HUDEP-2 (cell line): ENCODE data around the gene CSNK2B.

Experiments used
- DNase-seq, 76 experiments: peaks; one replicate each; lab custom pipeline; 2025; ENCODE audit not compliant: unreplicated experiment in 76 of 76; lab: John Stamatoyannopoulos, UW

The CSNK2B gene

DNA sequence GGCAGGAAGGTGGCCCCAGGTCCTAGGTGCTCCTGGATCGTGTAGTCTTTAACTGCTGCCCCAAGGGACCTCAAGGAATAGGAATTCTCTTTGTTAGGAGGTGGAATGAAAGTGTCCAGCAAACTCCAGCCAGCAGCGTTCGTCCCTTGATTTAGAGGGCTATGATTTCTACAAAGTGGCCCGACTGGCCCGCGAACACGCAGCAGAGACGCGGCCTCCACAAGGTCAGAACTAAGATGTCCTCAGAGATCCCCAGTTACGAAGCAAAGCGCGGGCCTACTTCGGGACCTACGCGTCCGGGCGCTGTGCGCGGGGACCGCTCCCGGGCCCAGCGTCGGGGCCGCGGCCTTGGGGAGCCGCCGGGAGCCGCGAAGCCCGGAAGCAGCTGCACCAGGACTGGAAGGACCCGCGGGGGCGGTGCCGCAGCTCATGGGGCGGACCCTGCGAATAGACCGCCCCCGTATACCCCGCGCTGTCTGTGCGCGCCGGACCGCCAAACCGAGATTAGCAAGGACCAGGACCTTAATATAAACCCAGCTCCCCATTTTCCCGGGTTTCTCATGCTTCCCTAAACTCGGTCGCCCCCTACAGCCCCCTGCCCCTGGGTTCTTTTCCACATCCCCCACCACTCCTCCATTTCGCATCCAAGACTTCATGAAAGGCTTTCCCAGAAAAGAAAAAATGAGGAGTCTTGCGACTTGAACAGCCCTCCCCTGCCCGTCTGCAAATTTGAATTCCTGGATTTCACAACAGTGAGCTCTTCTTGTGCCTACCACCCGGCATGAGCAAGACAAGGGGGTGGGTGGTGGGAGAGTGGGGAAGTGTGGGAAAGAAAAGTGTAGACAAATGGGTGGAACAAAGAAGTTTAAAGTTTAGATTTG lies 5.3 kb upstream of the CSNK2B start, which contains the start of gene C6orf47:
Gene C6orf47 (minus strand): TSS at position 398 of the 881 bp plus-strand sequence. CDS start 831 bp downstream, outside the sequence.
- DNase-seq: peak in 73 of 76 experiments; percentile 22 to 90 (median 78)

DNA sequence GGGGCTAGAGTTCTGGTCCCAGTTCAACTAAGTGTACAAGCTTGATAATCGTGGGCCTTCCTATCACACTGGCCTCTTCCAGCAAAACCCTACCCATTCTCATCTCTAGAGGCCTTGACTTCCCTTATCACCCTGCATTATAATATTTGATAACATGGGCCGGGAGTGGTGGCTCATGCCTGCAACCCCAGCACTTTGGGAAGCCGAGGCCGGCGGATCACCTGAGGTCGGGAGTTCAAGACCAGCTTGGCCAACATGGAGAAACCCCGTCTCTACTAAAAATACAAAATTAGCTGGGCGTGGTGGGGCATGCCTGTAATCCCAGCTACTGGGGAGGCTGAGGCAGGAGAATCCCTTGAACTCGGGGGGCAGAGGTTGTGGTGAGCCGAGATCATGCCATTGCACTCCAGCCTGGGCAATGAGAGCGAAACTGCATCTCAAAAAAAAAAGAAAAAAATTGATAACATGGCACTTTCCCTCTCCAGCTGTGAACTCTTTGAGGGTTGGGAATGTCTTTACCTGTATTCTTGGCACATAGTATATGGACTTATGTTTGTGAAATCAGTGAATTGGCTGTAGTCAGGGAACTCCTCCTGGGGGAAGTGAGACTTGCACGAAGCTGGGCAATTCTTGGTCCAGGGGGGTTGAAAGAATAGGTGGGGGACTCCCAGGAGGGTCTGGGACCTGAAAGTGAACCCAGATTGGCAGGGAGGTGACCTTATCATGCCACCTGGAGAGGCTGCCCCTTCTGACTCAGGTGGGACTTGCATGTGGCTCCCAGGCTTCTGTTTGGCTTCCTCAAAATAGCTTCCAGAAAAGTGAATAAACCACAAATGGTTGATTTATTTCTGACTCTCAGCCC lies 4.4 kb upstream of the CSNK2B start:
- DNase-seq: peak in 13 of 76 experiments; percentile 14 to 52 (median 25)

DNA sequence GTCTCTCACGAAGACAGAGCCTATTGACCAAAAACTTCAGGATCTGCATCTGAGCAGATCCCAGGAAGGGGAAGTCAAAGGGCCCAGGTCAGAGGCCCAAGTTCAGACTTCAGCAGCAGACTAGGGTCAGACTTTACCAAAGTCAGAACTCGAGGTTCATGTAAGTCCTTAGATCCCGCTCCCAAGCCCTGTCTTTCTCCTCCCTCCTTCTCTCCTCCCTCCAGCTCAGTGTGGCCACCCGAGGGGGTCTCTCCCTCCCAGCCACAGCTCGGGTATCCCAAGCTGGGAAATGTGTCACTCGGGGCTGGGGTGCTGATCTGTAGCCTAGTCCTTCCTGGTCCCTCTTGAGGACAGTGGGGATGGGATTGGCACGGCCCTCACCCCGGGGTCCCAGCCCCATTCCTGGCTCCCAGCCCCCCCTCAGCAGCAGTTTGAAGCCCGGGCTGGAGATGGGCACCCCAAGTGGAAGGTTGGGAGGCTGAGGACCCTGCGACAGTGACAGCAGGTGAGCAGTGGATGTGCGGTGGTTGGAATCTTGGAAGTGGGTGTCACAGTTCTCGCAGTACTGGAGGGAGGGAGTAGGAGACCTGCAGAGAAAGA lies 3.7 kb upstream of the CSNK2B start:
- DNase-seq: no peak

DNA sequence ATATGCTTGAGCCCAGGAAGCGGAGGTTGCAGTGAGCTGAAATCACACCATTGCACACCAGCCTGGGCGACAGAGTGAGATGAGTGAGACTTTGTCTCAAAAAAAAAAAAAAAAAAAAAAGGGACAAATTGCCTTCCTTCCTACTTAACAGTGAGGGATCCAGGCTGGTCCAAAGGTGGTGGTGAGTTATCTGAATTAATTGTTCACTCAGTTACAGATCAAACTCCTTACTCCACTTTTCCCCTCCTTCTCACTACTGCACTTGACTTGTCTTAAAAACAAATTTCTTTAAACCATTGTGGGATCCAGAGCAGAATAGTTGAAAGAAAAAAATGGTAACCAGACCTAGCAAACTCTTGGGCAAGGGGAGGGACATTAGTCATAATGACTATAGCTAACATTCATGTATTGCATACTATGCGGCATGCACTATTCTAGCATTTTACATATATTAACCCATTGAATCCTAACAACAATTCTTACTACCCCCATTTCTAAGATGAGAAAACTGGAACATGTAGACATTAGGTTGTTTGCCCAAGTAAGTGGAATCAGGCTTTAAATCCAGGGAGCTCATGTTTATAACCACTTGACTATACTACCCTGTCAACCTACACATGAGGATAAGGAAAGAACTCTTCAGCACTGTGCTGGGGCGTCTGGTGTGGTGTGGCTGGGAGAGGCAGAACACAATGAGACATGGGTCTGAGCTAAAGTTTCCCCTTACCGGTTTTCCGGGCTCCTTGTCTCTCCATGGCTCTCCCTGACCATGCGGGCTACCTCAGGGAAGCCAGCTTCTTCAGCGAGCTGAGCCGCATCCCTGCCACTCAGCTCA lies 2.5 kb upstream of the CSNK2B start:
- no peak for DNase-seq

DNA sequence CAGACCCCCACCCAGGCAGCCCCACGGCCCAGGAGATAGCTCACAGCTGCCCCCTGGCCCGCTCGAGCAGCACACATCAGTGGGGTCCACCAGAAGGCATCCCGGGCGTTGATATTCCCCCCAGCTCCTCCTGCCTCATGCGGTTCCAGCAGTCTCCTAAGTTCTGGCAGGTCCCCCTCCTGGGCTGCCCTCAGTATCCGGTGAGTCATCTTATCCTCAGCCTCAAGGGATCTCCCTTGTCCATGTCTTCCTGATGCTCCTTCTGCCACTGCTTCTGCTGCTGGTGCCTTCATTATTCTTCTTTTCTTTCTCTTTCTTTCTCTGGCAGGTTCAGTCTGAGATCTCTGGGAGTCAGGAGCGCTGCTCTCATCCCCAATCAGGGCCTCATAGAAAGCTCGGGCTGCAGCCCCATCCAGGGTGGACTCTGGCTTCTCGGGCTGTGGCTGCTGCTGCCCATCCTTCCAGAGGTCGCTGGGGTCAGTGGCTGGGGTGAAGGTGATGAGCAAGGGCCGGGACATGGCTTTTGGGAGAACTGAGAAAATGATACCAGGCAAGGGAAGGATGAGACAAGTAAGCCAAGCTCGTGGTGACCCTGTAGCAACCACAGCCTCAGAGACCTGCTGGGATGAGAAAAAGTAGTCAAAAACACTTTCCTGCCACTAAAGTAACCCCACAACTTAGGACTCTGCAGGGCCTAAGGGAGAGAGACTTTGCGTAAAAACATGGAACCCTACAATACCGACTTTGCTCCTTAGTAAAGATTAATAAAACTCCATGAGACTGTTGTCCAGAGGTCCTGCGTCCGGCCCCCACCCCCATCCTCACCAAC lies 1.7 kb upstream of the CSNK2B start:
- DNase-seq: no peak

DNA sequence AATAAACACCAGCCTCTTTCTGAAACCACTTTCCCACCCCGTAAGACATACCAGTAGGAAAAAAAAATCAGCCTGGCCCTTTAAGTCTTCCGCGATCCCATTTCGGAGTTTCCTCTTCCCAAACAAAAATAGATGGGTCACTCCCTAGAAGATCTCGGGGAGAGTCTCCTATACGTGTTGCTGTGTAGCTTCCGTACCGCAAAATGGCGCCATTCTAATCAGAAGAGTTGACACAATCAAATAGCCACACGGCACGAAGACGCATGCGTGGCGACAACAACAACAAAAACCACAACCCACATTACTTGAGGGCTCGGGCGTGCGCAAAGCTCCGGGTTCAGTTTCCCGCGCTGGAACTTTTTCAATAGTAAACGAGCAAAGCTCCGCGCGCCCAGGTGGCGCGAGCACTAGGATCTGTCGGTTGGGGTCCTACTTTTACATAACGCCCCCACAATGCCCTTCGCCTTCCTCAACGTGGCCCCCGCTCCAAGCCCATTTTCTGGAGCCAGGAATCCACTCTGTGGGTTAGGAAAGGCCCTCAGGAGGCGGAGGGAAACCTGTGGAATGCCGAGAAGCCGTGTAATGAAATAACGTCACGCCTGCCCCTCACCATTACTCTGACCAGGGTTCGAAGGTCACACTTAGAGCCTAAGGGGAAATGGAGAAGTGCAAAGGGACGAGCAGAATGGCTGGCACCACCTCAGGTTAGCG lies 935 bp upstream of the CSNK2B start, which contains the start of gene GPANK1:
Gene GPANK1 (minus strand): TSS at position 208 of the 711 bp plus-strand sequence. CDS start 519 bp downstream, outside the sequence.
- DNase-seq: peak in 74 of 76 experiments; percentile 74 to 97 (median 92)

DNA sequence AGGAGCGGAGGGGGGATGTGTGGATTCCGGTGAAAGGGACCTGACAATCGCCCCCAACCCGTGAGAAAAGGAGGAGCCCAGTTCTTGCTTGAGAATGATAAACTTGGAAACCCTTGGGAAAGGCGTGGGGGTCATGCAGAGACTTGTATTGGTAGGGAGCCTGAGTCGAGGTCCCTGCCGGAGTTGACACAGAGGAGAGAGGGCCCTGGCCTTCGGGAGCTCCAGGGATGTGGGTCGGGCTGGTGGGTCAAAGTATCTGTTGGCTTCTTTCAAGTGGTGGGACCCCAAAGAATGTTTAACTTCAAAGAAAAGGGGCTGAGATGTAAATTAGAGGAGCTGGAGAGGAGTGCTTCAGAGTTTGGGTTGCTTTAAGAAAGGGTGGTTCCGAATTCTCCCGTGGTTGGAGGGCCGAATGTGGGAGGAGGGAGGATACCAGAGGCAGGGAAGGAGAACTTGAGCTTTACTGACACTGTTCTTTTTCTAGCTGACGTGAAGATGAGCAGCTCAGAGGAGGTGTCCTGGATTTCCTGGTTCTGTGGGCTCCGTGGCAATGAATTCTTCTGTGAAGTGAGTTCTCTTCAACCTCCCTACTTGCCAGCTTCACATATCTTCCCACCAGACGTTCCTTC lies 571 bp downstream of the CSNK2B start:
- peak in 7 of 76 experiments; percentile 14 to 48 (median 25) for DNase-seq

DNA sequence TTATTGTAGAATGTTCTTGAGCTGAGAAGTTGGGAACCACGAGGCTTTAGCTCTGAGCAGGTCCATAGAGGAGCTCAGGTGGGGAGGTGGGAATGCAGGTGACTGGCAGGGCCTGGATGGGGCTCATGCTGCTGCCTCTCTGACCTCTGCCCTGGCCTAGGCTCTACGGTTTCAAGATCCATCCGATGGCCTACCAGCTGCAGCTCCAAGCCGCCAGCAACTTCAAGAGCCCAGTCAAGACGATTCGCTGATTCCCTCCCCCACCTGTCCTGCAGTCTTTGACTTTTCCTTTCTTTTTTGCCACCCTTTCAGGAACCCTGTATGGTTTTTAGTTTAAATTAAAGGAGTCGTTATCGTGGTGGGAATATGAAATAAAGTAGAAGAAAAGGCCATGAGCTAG lies 3.8 kb downstream of the CSNK2B start, which contains the start of gene LY6G5B:
Gene LY6G5B (plus strand): TSS at position 301 of the 400 bp plus-strand sequence. CDS start 975 bp downstream, outside the sequence.
- no peak for DNase-seq

DNA sequence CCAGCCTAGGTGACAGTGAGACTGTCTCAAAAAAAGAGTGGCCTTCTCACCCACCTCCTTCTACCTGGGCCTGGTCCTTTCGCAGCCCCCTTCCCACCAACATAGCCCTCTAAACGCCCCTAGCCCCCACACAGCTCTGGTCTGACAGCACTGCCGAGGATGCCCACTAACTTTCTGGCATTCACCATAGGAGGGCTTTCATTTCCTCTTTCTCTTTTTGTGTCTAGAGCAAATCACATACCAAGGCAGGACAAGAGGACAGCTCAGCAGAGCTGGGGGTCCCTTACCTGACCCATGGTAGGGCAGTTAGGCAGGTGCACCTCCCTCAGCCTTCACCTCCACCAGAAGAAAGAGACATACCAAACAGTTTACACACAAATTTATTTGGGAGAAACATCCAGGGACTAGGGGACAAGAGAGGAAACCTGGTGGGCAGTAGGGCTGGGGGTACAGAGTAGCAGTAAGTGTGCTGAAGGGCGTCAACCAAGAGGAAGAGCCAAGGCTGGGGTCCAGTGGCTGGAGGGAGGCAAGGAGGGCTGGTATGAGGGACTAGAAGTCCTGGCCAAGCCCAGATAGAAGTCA lies 10.5 kb downstream of the CSNK2B start:
- no peak for DNase-seq

DNA sequence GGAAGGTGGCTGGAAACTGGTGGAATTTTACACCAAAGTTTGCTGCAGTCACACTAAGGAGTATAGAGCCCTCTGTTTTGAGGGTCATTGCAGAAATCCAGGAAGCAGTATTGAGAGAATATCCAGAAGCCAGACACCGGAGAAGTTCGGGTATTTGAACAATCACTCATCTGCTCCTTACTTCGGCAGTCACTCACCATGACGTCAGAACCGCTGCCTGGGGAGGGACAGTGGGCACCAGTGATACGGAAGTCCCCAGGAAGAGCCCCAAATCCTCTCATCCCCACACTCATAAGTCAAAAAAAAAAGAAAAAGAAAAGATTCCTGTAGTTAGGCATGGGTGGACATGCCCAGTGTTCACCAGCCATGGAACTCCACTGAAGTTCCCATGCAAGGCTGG lies 11.0 kb downstream of the CSNK2B start:
- no peak for DNase-seq

DNA sequence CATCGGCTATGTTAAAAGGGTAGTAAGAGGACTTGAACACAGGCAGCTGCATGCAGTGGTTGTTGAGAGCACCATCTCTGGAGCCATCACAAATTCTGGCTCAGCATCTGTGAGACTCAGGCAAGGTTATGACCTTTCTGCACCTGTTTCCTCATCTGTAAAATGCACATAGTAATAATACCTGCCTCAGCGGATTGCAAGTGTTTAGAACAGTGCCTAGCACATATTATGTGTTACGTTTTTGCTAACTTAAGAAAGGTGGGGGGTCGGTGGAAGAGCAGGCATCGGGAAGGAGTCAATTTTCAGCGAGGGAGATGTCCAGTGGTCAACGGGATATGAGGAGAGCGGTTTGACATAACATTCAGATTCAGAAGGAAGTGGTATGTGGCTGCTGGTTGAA lies 12.1 kb downstream of the CSNK2B start:
- DNase-seq: no peak

DNA sequence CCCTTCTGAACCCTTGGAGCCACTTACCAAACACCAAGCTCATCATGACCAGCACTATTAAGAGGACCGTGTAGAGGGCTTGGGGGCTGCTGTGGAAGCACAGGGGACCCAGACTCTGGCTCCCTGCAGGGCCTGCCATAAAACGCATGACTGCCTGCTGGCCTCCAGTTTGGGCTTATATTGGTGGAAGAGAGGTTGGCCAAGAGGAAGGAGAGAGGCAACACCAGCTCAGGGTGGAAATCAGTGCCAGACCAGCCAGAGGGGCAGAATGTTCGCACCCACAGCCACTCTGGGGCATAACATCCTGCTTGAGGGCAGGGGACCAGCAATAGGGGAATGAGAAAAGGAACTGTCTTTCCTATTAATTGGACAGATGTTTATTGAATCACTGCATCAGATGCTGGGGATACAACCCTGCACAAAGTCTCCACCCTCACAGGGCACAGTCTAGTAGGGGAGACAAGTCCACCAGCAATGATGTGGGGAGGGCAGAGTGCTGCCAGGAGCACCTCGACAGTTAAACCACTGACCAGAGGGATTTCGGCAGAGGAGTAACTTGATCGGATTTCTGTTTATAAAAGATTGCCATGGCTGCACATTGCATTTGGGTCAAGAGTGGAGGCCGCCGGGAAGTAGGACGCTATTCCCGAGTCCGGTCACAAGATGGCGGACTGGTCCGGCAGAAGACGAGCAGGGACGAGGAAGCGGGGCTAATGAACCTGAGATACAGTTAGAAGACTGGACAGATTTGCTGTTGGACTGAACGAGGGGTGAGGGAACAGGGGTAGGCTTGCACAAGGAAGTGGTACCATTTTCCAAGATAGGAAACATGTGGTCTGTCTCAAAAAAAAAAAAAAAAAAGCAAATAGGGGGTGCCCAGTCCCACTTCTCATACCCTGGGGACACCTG lies 14.6 kb downstream of the CSNK2B start, which contains the start of gene LY6G5C:
Gene LY6G5C (minus strand): TSS at position 842 of the 909 bp plus-strand sequence. CDS start 694 bp downstream, at position 148.
- peak in 70 of 76 experiments; percentile 21 to 86 (median 70) for DNase-seq

DNA sequence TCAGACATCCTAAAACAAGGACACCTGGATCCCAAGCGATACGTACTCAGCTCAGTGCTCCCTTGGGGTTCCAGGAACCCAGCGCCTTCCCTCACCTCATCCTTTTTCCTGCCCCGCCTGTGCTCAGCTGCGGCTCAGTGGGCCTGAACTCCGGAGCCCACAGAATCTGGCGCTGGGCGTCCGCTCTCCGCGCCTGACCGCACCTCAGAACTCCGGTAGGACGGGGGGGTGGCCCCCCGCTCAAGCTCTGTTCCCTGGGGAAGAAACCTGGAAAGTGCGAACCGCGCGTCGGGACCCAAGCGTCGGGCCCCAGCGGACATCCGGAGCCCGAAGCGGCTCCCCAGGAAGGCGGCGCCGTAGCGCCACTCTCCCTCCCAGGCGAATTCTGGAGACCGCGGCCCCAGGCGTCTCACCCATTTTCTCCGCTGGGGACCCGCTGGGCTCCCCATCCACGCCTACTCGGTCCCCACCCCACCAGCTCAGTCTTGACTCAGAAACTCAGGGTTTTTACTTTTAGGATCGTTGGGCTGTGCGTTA lies 15.3 kb downstream of the CSNK2B start:
- peak in 20 of 76 experiments; percentile 16 to 45 (median 32) for DNase-seq

DNA sequence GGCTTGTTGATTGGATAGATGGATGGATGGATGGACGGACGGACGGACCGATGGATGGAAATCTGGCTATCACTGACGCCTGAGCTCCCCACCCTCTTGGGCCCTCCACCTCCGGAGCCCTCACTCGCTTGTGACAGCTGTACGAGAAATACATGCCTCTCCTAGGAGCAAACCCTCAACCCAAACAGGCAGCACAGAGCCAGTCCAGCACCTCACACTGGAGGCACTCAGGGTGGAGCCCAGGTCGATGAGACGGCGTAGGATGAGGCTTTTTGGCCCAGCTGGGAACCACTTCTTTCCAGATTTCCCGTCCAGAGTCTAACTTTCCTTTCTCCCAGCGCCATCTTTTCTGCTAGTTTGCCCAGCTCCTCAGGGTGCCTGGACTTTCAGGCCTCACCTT lies 17.7 kb downstream of the CSNK2B start:
- DNase-seq: no peak

DNA sequence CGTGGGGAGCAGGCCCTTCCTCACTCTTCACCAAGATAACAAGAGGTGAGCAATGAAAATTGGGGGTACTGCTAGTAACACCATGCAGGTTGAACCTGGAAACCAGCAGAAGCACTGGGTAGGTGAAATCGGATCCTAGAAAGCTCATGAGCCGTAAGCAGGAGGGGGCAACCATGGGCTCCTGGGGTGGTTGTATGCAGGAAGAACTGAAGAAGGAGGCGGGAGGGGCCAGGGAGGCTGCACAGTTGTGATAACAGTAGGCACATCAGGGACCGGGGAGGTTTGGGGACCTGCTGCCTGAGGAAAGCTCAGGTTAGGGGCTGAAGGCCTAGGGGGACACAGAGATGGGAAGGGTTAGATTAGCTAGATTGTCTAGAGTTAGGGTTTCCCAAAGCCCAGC lies 20.6 kb downstream of the CSNK2B start:
- DNase-seq: peak in 40 of 76 experiments; percentile 5 to 66 (median 40)

DNA sequence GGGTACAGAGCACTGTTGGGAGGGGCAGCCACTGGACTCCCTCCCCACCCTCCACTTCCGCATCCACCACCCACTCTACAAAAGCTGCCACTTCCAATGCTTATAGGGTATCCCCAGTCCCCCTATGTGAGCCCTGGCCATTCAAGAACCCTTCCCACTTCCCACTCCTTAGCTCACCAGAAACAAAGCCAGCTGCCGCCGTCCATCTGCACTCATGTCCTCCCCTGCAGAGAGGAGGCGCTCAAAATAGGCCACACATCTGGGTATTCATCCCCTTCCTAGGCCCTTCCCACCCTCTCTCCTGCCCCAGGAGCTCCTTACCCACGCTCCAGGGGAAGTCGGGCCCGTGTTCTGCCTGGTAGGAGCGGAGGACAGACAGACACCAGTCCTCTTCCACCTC lies 21.4 kb downstream of the CSNK2B start:
- DNase-seq: no peak
